Measurements from ENCODE around the gene FAM53B.

Gene FAM53B

DNA sequence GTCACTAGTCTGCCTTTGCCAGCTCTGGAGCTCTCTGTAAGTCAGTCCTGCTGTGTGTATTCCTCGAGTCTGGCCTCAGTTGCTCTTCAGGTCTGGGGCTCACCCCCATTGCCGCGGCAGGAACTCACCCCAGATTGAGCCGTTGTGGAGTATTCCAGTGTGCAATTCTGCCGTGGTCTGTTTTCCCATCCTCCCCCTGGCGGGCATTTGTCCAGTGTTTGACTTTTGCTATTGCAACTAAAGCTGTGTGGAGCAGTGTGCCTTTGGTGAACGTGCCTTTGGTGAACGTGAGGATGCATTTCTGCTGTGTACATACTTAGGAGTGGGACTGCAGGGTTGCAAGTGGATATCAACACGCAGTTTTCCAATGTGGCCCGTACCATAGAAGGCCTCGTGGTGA, 134.5 kb downstream of the FAM53B start:
- H4K20me1 ChIP-seq = peaks cover 0 to 66% (median 18%) of the 10 kb centered on the region in 11 experiments; a peak in 13 of 22 replicates
- H3K9me3 ChIP-seq (replicated peaks in 1 of 11) = no peaks in the 10 kb centered on the region
- H3K9ac ChIP-seq = no peak overlapping the region
- no peak overlapping the region for H3K27ac ChIP-seq
- no peak for TF ChIP-seq Cebpa-rat (IDR thresholded peaks at IDR 0.05)
- peak overlapping the region in 4 of 11 experiments; percentile 14 to 50 (median 36); a peak in 1 of 22 replicates for H3K4me2 ChIP-seq
- H3K4me1 ChIP-seq = peaks cover 74 to 96% (median 91%) of the 10 kb centered on the region in 10 experiments
- peaks cover 0 to 22% (median 11%) of the 10 kb centered on the region in 11 experiments; a peak in 13 of 22 replicates for H3K27me3 ChIP-seq
- H3K36me3 ChIP-seq = no peaks in the 10 kb centered on the region
- H3K4me3 ChIP-seq = no peak overlapping the region

DNA sequence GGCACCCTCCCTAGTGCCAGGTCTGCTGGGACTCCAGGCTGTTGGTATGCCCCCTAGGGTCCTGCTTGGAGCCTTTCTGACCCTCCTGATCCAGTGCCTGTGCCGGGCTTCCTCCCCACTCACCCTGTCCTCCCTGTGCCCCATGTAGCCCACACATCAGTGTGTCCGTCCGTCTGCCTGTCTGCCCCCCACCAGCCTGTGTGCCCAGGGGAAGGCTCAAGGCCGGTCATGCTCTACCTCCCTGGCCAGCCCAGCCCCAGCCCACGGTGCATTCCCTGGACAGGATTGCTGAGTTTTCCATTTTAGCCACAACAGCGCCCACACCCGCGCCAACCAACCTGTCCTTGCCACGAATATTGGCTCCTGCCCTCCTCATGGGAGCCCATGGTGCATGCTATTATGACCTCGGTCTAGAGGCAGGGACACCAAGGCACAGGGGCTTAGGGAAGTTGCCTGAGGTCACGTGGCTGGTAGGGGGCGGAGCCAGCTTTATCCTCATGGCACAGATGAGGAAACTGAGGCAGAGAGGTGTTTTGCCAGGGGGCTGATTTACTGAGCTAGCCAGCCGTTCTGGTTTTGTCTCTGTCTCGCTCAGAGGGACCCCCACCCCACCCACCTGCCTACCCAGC, 136.0 kb downstream of the FAM53B start:
- 0 out of 22 replicates have a peak overlapping the region, but pooled peaks of 1 of the 11 experiments have one; percentile 8 for H3K9ac ChIP-seq
- H3K9me3 ChIP-seq (replicated peaks in 1 of 11) = no peaks in the 10 kb centered on the region
- H3K36me3 ChIP-seq = no peaks in the 10 kb centered on the region
- peak overlapping the region in 10 of 11 experiments; percentile 80 to 99 (median 97); a peak in 19 of 22 replicates for H3K4me2 ChIP-seq
- H3K27ac ChIP-seq = no peak overlapping the region; a peak in 1 of 22 replicates
- no peak overlapping the region for H3K4me3 ChIP-seq
- TF ChIP-seq Cebpa-rat (IDR thresholded peaks at IDR 0.05) = no peak
- H3K27me3 ChIP-seq = peaks cover 0 to 30% (median 14%) of the 10 kb centered on the region in 11 experiments; a peak in 14 of 22 replicates
- H3K4me1 ChIP-seq = peaks cover 76 to 96% (median 91%) of the 10 kb centered on the region in 10 experiments
- H4K20me1 ChIP-seq = peaks cover 0 to 66% (median 9%) of the 10 kb centered on the region in 11 experiments; a peak in 11 of 22 replicates

DNA sequence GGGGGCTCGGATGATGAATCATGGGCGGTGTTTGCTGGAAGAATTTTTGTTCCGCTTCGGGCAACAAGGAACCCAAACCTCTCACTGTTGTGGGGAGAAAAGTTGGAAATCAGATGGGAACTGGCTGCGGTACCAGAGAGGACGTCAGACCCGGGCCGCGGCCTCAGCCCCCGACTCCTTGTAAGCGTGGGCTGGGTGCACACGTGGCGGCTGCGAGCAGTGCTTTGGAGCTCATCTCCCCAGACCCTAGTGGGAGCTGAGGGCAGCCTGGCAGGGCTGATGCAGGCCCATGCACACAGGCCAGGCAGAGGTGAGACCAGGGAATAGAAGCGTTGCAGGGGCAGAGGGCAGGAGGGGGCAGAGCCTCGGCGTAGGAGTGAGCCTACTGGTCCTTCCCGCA, 136.5 kb downstream of the FAM53B start:
- peak overlapping the region; percentile 80 to 99 (median 97); a peak in 21 of 22 replicates for H3K4me2 ChIP-seq
- peak overlapping the region in 2 of 11 experiments; percentile 8 to 68; a peak in 2 of 22 replicates for H3K9ac ChIP-seq
- H3K27ac ChIP-seq = no peak overlapping the region; a peak in 2 of 22 replicates

DNA sequence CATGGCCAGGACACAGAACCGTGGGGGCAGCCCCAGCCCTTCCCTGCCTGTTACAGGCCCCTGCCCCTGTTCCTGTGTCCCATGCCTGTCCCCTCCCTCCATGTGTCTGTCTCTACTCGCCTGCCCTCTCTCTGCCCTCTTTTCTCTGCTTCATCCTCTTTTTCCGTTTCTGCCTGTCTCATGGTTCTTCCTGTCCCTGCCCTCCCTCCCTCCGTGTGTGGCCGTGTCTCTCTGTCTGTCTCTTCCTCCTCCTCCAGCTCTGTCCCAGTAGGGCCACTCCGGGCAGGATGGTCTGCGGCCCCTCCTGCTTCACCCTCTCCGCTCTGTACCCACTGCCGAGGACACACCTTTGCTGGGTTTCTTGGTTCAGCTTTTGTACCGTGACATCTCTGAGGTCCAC, 137.4 kb downstream of the FAM53B start:
- peaks cover 76 to 96% (median 91%) of the 10 kb centered on the region in 10 experiments for H3K4me1 ChIP-seq
- no peaks in the 10 kb centered on the region for H3K36me3 ChIP-seq
- peak overlapping the region; percentile 80 to 99 (median 97) for H3K4me2 ChIP-seq
- peaks cover 0 to 38% (median 14%) of the 10 kb centered on the region in 11 experiments; a peak in 14 of 22 replicates for H3K27me3 ChIP-seq
- no peaks in the 10 kb centered on the region for H3K9me3 ChIP-seq (replicated peaks in 1 of 11)
- TF ChIP-seq Cebpa-rat (IDR thresholded peaks at IDR 0.05) = no peak
- peak overlapping the region in 6 of 10 experiments; percentile 11 to 55 (median 30); a peak in 8 of 20 replicates for H3K4me3 ChIP-seq
- H3K9ac ChIP-seq = peak overlapping the region; percentile 40 to 75 (median 65); a peak in 20 of 22 replicates
- H3K27ac ChIP-seq = peak overlapping the region in 10 of 11 experiments; percentile 30 to 82 (median 72); a peak in 20 of 22 replicates
- peaks cover 0 to 64% (median 11%) of the 10 kb centered on the region in 11 experiments; a peak in 9 of 22 replicates for H4K20me1 ChIP-seq

More for the DNA sequence above, 136.5 kb downstream of the FAM53B start:
- Histone ChIP-seq H3K36me3 (no peaks in the 10 kb centered on the region), H3K4me1 (peaks cover 76 to 96% (median 91%) of the 10 kb centered on the region in 10 experiments), H4K20me1 (peaks cover 0 to 66% (median 6%) of the 10 kb centered on the region in 11 experiments; a peak in 11 of 22 replicates), H3K9me3 (replicated peaks in 1 of 11) (no peaks in the 10 kb centered on the region), H3K4me3 (no peak overlapping the region), H3K27me3 (peaks cover 0 to 30% (median 14%) of the 10 kb centered on the region in 11 experiments; a peak in 14 of 22 replicates)
- TF ChIP-seq Cebpa-rat (IDR thresholded peaks at IDR 0.05) = no peak

DNA sequence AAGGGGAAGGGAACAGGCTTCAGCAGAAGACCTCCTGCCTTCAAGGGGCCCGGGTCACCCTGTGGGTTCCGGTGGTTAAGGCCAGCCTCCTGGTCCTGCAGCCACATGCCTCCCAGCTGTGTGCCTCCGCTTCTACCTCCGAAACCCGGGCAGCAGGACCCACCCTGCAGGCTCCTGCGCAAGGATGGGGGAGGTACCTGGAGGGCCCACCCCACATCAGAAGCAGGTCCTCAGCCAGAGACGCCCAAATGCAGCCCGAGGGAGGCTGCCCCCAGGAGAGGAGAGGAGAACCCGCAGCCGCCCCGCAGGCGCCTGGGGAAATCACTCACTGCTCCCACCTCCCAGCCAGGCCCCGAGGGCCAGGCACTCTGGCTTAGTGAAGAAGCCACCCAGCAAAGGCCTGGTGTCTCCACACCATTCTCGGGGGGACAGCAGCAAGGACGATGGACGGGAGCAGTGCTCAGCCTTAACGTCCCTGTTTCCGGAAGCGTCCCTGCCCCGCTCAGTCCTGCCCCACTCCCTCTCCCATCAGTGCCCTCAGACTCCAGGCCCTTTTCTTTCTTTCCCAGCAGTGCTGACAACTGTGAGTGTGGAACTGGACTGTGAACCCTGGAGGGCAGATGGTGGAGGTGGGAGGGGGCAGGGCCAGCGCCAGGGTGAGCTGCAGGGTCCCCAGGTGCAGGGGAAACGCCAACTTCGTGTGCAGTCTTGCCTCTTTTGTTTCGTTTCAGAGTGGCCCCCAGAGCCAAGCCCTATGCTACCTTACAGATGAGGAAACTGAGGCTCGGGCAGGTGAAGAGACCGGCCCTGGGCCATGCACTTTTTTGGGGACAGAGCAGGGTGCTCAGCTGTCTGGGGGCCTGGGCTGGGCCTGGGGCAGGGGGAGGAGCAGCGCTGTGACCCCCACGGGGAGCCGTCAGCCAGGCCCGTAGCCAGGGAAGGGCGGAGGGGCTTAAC, 138.0 kb downstream of the FAM53B start:
- Histone ChIP-seq H3K4me1 (peaks cover 76 to 96% (median 91%) of the 10 kb centered on the region in 10 experiments), H3K27ac (peak overlapping the region in 10 of 11 experiments; percentile 30 to 82 (median 72); a peak in 20 of 22 replicates)
- TF ChIP-seq Cebpa-rat (IDR thresholded peaks at IDR 0.05) = no peak

DNA sequence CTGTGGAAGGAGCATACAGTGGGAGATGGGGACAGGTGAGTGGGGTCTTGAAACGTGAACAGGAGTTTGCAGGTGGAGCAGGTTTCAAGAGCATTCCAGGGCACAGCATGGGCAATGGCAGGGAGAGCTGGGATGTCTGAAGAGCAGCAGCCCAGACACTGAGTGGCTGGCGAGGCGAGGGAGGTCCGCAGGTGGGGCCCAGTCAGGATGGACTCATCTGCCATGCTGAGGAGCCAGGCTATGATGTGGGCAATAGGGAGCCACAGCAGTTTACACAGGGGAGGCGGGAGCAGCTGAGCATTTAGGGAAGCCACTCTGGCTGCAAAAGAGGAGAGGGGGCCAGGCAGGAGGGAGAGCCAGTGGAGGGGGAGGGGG, 138.7 kb downstream of the FAM53B start:
- H3K4me3 ChIP-seq = no peak overlapping the region
- no peaks in the 10 kb centered on the region for H3K36me3 ChIP-seq
- peaks cover 0 to 52% (median 14%) of the 10 kb centered on the region in 11 experiments; a peak in 14 of 22 replicates for H3K27me3 ChIP-seq
- H3K9ac ChIP-seq = peak overlapping the region in 6 of 11 experiments; percentile 42 to 75 (median 68); a peak in 7 of 22 replicates
- peak overlapping the region in 6 of 11 experiments; percentile 64 to 82 (median 77); a peak in 11 of 22 replicates for H3K27ac ChIP-seq
- H4K20me1 ChIP-seq = peaks cover 0 to 65% (median 9%) of the 10 kb centered on the region in 11 experiments; a peak in 13 of 22 replicates
- H3K4me2 ChIP-seq = peak overlapping the region; percentile 80 to 99 (median 97)
- H3K4me1 ChIP-seq = peaks cover 78 to 98% (median 93%) of the 10 kb centered on the region in 10 experiments
- TF ChIP-seq Cebpa-rat (IDR thresholded peaks at IDR 0.05) = no peak
- H3K9me3 ChIP-seq (replicated peaks in 1 of 11) = no peaks in the 10 kb centered on the region

More for the DNA sequence above, 138.0 kb downstream of the FAM53B start:
- H3K9ac ChIP-seq = peak overlapping the region; percentile 40 to 75 (median 65); a peak in 20 of 22 replicates
- peak overlapping the region in 6 of 10 experiments; percentile 11 to 55 (median 30); a peak in 10 of 20 replicates for H3K4me3 ChIP-seq
- no peaks in the 10 kb centered on the region for H3K9me3 ChIP-seq (replicated peaks in 1 of 11)
- H3K4me2 ChIP-seq = peak overlapping the region; percentile 80 to 99 (median 97)
- H3K27me3 ChIP-seq = peaks cover 0 to 45% (median 14%) of the 10 kb centered on the region in 11 experiments; a peak in 14 of 22 replicates
- H4K20me1 ChIP-seq = peaks cover 0 to 62% (median 10%) of the 10 kb centered on the region in 11 experiments; a peak in 9 of 22 replicates
- H3K36me3 ChIP-seq = no peaks in the 10 kb centered on the region

DNA sequence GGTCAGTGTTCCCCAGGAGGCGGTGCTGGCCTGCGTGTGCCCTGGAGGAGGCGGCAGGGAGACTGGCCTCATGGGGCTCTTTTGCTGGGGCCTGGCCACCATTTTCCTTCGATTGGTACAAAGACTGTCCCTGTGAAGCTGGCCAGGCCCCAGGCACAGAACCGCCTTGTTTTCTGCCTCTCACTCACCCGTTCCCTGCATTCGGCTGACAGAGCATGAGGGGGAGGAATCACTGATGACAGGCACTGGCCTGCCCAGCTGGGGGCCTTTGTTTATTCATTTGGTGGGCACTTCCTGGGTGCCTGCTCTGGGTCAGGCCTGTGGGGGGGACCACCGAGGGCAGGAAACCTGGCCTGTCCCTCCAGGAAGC, 139.2 kb downstream of the FAM53B start:
- Histone ChIP-seq H3K36me3 (no peaks in the 10 kb centered on the region), H3K9ac (peak overlapping the region in 6 of 11 experiments; percentile 34 to 72 (median 65); a peak in 11 of 22 replicates), H3K4me1 (peaks cover 75 to 100% (median 94%) of the 10 kb centered on the region in 10 experiments), H3K27ac (peak overlapping the region in 8 of 11 experiments; percentile 3 to 81 (median 44); a peak in 10 of 22 replicates), H3K9me3 (replicated peaks in 1 of 11) (no peaks in the 10 kb centered on the region), H4K20me1 (peaks cover 0 to 70% (median 14%) of the 10 kb centered on the region in 11 experiments; a peak in 13 of 22 replicates), H3K27me3 (peaks cover 0 to 56% (median 16%) of the 10 kb centered on the region in 11 experiments; a peak in 14 of 22 replicates), H3K4me2 (peak overlapping the region; percentile 80 to 99 (median 97)), H3K4me3 (peak overlapping the region in 2 of 10 experiments; percentile 0 to 33; a peak in 1 of 20 replicates)
- TF ChIP-seq Cebpa-rat (IDR thresholded peaks at IDR 0.05) = no peak

Measured in BLaER1 treated with 17β-estradiol and CSF1 and Interleukin-3, amounts not matched to agents 10 nM and 100 nM (cell line).